H9 (cell line): ENCODE data around the gene PGPEP1. TPM values are rescaled to one million over a fixed set of nuclear protein-coding genes. Genes with fewer than 3 reads are reported as not detected.

Source experiments
- DNase-seq: peaks from one replicate; pipeline ENCODE4 v3.0.0-alpha.2; 2017
- H2AFZ ChIP-seq: one replicate; pipeline ENCODE4 v1.6.1; 2013; ENCODE audit warnings: mild to moderate bottlenecking, low read length, control low read depth, moderate library complexity
- H2AK5ac ChIP-seq: 2 replicates; pipeline ENCODE4 v1.6.1; 2013; ENCODE audit warnings: low read length, control low read depth, mixed read lengths; ENCODE audit not compliant: insufficient read length
- H2BK120ac ChIP-seq: one replicate; pipeline ENCODE4 v1.6.1; 2013; ENCODE audit warnings: low read depth, mild to moderate bottlenecking, low read length, control low read depth, inconsistent platforms; ENCODE audit not compliant: poor library complexity, severe bottlenecking
- H2BK12ac ChIP-seq: 2 replicates; pipeline ENCODE4 v1.6.1; 2013; ENCODE audit warnings: low read length, control low read depth, mixed read lengths, low read depth; ENCODE audit not compliant: insufficient read length
- H2BK15ac ChIP-seq: 2 replicates; pipeline ENCODE4 v1.6.1; 2013; ENCODE audit warnings: low read depth, low read length, control low read depth
- H2BK20ac ChIP-seq: one replicate; pipeline ENCODE4 v1.6.1; 2013; ENCODE audit warnings: low read depth, mild to moderate bottlenecking, low read length, control low read depth, inconsistent platforms; ENCODE audit not compliant: poor library complexity, severe bottlenecking
- H2BK5ac ChIP-seq: 2 replicates; pipeline ENCODE4 v1.6.1; 2013; ENCODE audit warnings: low read length, control low read depth, mixed read lengths; ENCODE audit not compliant: insufficient read length
- H3K14ac ChIP-seq: 2 replicates; pipeline ENCODE4 v1.6.1; 2013; ENCODE audit warnings: low read length, control low read depth; ENCODE audit not compliant: insufficient read depth
- H3K18ac ChIP-seq: 2 replicates; pipeline ENCODE4 v1.6.1; 2013; ENCODE audit warnings: low read depth, mild to moderate bottlenecking, mixed read lengths, low read length, control low read depth; ENCODE audit not compliant: insufficient read length
- H3K23ac ChIP-seq: 2 replicates; pipeline ENCODE4 v1.6.1; 2013; ENCODE audit warnings: low read length, control low read depth, mixed read lengths, low read depth; ENCODE audit not compliant: insufficient read length
- H3K23me2 ChIP-seq: 2 replicates; pipeline ENCODE4 v1.6.1; 2013; ENCODE audit warnings: low read depth, mild to moderate bottlenecking, mixed read lengths, low read length, control low read depth; ENCODE audit not compliant: insufficient read length, poor library complexity, severe bottlenecking
- H3K27ac ChIP-seq: 2 replicates; pipeline ENCODE4 v1.5.1; 2013; ENCODE audit warnings: low read length, control low read depth, mixed read lengths, low read depth; ENCODE audit not compliant: insufficient read length
- H3K27me3 ChIP-seq: 2 replicates; pipeline ENCODE4 v1.6.1; 2013; ENCODE audit warnings: low read length, control low read depth, inconsistent platforms; ENCODE audit not compliant: insufficient read depth
- H3K4ac ChIP-seq: 2 replicates; pipeline ENCODE4 v1.6.1; 2013; ENCODE audit warnings: low read depth, mild to moderate bottlenecking, control low read depth, inconsistent platforms, low read length, moderate library complexity
- H3K4me1 ChIP-seq: 2 replicates; pipeline ENCODE4 v1.6.1; 2013; ENCODE audit warnings: low read length, control low read depth, inconsistent platforms; ENCODE audit not compliant: insufficient read depth
- H3K4me2 ChIP-seq: 2 replicates; pipeline ENCODE4 v1.6.1; 2013; ENCODE audit warnings: low read length, control low read depth, mixed read lengths; ENCODE audit not compliant: insufficient read length, insufficient read depth
- H3K56ac ChIP-seq: 2 replicates; pipeline ENCODE4 v1.6.1; 2013; ENCODE audit warnings: low read depth, mild to moderate bottlenecking, mixed read lengths, low read length, control low read depth; ENCODE audit not compliant: insufficient read length
- H3K79me1 ChIP-seq: 2 replicates; pipeline ENCODE4 v1.6.1; 2013; ENCODE audit warnings: low read depth, mild to moderate bottlenecking, moderate library complexity, low read length, control low read depth, inconsistent platforms; ENCODE audit not compliant: insufficient read depth, poor library complexity, severe bottlenecking
- H3K79me2 ChIP-seq: 2 replicates; pipeline ENCODE4 v1.6.1; 2013; ENCODE audit warnings: low read length, control low read depth, inconsistent platforms; ENCODE audit not compliant: insufficient read depth
- H3K9ac ChIP-seq: 2 replicates; pipeline ENCODE4 v1.6.1; 2013; ENCODE audit warnings: low read length, control low read depth, mixed read lengths; ENCODE audit not compliant: insufficient read length; ENCODE audit errors: extremely low read depth
- H3K9me3 ChIP-seq: one replicate; pipeline ENCODE4 v1.6.1; 2013; ENCODE audit warnings: low read depth, low read length, inconsistent platforms; ENCODE audit not compliant: control insufficient read depth
- H3T11ph ChIP-seq: one replicate; pipeline ENCODE4 v1.6.1; 2013; ENCODE audit warnings: mild to moderate bottlenecking, low read length, control low read depth, inconsistent platforms
- H4K20me1 ChIP-seq: one replicate; pipeline ENCODE4 v1.6.1; 2013; ENCODE audit not compliant: control insufficient read depth, insufficient read length, insufficient read depth
- H4K5ac ChIP-seq: 2 replicates; pipeline ENCODE4 v1.6.1; 2013; ENCODE audit warnings: low read depth, mild to moderate bottlenecking, mixed read lengths, low read length, control low read depth; ENCODE audit not compliant: insufficient read length
- H4K8ac ChIP-seq: replicated peaks from 2 replicates; pipeline ENCODE4 v1.6.1; 2013; ENCODE audit warnings: low read length, control low read depth, mixed read lengths, low read depth; ENCODE audit not compliant: insufficient read length
- H4K91ac ChIP-seq: 2 replicates; pipeline ENCODE4 v1.6.1; 2013; ENCODE audit warnings: low read depth, mild to moderate bottlenecking, moderate library complexity, mixed read lengths, low read length, control low read depth; ENCODE audit not compliant: insufficient read length
- H3K27ac Mint-ChIP-seq, 3 experiments: 2 replicates in 2 of 3; 3 replicates in 1 of 3; pipeline ENCODE4 v1.8.0; 2020 to 2021; ENCODE audit warnings: mixed read lengths in 3 of 3, mild to moderate bottlenecking in 1 of 3, moderate library complexity in 1 of 3
- H3K27me3 Mint-ChIP-seq: 2 replicates; pipeline ENCODE4 v1.8.0; 2021; ENCODE audit warnings: low read depth, mild to moderate bottlenecking, moderate library complexity, mixed read lengths
- H3K36me3 Mint-ChIP-seq, 3 experiments: 2 replicates in 2 of 3; 3 replicates in 1 of 3; pipeline ENCODE4 v1.8.0; 2020 to 2021; ENCODE audit warnings: low read depth in 3 of 3, mixed read lengths in 3 of 3; ENCODE audit not compliant: insufficient read depth in 1 of 3
- H3K4me1 Mint-ChIP-seq, 2 experiments: 2 replicates each; pipeline ENCODE4 v1.8.0; 2020; ENCODE audit warnings: mixed read lengths in 2 of 2
- H3K4me3 Mint-ChIP-seq, 2 experiments: 2 replicates in 1 of 2; 3 replicates in 1 of 2; pipeline ENCODE4 v1.8.0; 2020 to 2021; ENCODE audit warnings: mild to moderate bottlenecking in 2 of 2, mixed read lengths in 2 of 2, moderate library complexity in 1 of 2
- H3K9me3 Mint-ChIP-seq, 2 experiments: 2 replicates in 1 of 2; 3 replicates in 1 of 2; pipeline ENCODE4 v1.8.0; 2020; ENCODE audit warnings: mild to moderate bottlenecking in 2 of 2, mixed read lengths in 2 of 2, moderate library complexity in 1 of 2
- WGBS: extraction: QIAGEN DNeasy Blood & Tissue Kit; methylation state at CpG from one replicate; pipeline ENCODE4 v1.1.7; 2013; ENCODE audit warnings: missing lambda C conversion rate, low lambda C conversion rate, mixed read lengths; ENCODE audit not compliant: insufficient read length; ENCODE audit errors: extremely low coverage; 5-methylcytosine and 5-hydroxymethylcytosine counted together
- total RNA-seq: library from RNA; stranded (reverse); gene quantifications from 2 replicates; pipeline ENCODE4 v1.2.1, GENCODE V29; 2021
- TF ChIP-seq, protein P1 (sequence below): fragments of 200-600 bp; sonication (generic); conservative IDR thresholded peaks from 3 replicates; pipeline ENCODE4 v1.8.0; 2021; ENCODE audit warnings: antibody characterized with exemption, mild to moderate bottlenecking

Gene PGPEP1
- total RNA-seq, 1 experiment from 2014 or later, result 64.8 TPM

DNA sequence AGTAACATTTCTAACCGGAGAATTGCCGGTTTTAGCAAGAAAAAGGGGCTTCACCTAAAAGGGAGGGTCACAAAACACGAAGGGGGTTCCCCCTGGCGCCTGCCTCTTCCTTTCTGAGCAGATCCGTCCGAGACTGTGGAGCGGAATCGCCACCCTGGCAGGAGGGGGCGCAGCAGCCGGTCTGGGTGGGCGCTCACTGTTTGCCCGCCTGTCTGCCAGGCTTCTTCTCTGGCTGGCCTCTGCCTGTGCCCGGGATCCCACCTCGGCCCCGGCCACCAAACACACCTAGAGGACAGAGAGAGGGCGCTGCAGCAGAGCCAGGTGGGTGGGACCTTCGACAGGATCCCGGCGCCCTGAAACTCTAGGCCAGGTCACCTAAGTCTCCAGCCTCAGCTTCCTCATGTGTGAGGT is 33.1 kb upstream of the PGPEP1 start:
- H2BK20ac ChIP-seq, result no peak overlapping the region
- no peaks in the 10 kb centered on the region for H3K27me3 Mint-ChIP-seq
- no peak overlapping the region for H2BK5ac ChIP-seq
- H4K91ac ChIP-seq, result no peak overlapping the region
- H3K23me2 ChIP-seq, result peaks cover 3% of the 10 kb centered on the region
- H3K27ac ChIP-seq, result no peak overlapping the region
- no peak overlapping the region for H2BK120ac ChIP-seq
- H3K23ac ChIP-seq, result no peak overlapping the region
- H2AK5ac ChIP-seq, result no peak overlapping the region
- H3K4me2 ChIP-seq, result no peak overlapping the region
- H3K4me3 Mint-ChIP-seq, result no peak overlapping the region
- H4K20me1 ChIP-seq, result no peaks in the 10 kb centered on the region
- H3K9ac ChIP-seq, result no peak overlapping the region
- peaks cover 26 to 39% of the 10 kb centered on the region in 2 experiments for H3K4me1 Mint-ChIP-seq
- DNase-seq, result no peak
- H3K14ac ChIP-seq, result no peak overlapping the region; the same call in 1 of the 2 replicates
- no peak overlapping the region for H3K56ac ChIP-seq
- H4K5ac ChIP-seq, result no peak overlapping the region
- TF ChIP-seq, protein P1, sequence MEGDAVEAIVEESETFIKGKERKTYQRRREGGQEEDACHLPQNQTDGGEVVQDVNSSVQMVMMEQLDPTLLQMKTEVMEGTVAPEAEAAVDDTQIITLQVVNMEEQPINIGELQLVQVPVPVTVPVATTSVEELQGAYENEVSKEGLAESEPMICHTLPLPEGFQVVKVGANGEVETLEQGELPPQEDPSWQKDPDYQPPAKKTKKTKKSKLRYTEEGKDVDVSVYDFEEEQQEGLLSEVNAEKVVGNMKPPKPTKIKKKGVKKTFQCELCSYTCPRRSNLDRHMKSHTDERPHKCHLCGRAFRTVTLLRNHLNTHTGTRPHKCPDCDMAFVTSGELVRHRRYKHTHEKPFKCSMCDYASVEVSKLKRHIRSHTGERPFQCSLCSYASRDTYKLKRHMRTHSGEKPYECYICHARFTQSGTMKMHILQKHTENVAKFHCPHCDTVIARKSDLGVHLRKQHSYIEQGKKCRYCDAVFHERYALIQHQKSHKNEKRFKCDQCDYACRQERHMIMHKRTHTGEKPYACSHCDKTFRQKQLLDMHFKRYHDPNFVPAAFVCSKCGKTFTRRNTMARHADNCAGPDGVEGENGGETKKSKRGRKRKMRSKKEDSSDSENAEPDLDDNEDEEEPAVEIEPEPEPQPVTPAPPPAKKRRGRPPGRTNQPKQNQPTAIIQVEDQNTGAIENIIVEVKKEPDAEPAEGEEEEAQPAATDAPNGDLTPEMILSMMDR, result no peak; the same call in 2 of the 3 replicates
- H3K79me1 ChIP-seq, result no peaks in the 10 kb centered on the region
- WGBS, result no CpG with 5 or more reads among the region's 19 CpGs
- no peak overlapping the region for H3K4ac ChIP-seq
- H3K27me3 ChIP-seq, result no peaks in the 10 kb centered on the region
- H3K36me3 Mint-ChIP-seq, result peaks cover 18 to 51% (median 44%) of the 10 kb centered on the region in 3 experiments
- H3K27ac Mint-ChIP-seq, result peak overlapping the region in 2 of 3 experiments; percentile 51 to 76; a peak in 3 of 7 replicates
- H3K4me1 ChIP-seq, result peaks cover 3% of the 10 kb centered on the region; the same call in 1 of the 2 replicates
- H4K8ac ChIP-seq, result no peak overlapping the region
- H3K18ac ChIP-seq, result no peak overlapping the region
- no peaks in the 10 kb centered on the region for H3K9me3 Mint-ChIP-seq
- no peak overlapping the region for H3T11ph ChIP-seq
- H2AFZ ChIP-seq, result no peak overlapping the region
- no peaks in the 10 kb centered on the region for H3K9me3 ChIP-seq
- H3K79me2 ChIP-seq, result no peaks in the 10 kb centered on the region
- H2BK15ac ChIP-seq, result no peak overlapping the region
- no peak overlapping the region for H2BK12ac ChIP-seq
